ENCODE data around the gene NUP50. TPM values are rescaled to one million over a fixed set of nuclear protein-coding genes. Genes with fewer than 3 reads are reported as not detected.

Gene NUP50
- total RNA-seq, 1 experiment from 2014 or later, result 134 TPM

DNA sequence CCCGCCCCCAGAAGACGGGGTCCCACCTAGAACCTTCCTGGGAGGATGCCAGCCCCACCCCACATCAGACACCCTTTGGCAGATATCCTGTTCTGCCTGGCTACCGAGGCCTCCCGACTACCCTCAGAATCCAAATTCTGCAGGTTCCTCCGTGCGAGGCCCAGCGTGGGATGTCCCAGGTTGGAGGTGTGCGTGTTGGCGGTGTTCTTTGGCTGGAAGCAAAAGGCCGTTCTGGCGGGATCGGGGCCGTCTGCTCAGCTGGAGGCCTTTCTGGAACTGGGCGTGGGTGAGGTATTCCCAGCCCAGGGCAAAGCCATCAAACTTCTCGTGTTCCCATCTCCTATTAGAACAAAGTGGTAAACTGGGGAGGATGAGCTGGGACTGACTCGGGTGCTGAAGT is 32.6 kb downstream of the NUP50 start:
- Mint-ChIP-seq H3K9me3 (no peaks in the 10 kb centered on the region), H3K4me1 (peaks cover 38 to 48% of the 10 kb centered on the region in 2 experiments), H3K36me3 (ENCODE audit: insufficient read depth in 1 of 3, low read depth in 3 of 3) (peaks cover 4 to 29% (median 27%) of the 10 kb centered on the region in 3 experiments; a peak in 6 of 7 replicates), H3K27me3 (ENCODE audit: low read depth) (no peaks in the 10 kb centered on the region), H3K27ac (no peak overlapping the region; a peak in 1 of 7 replicates), H3K4me3 (no peak overlapping the region)
- Histone ChIP-seq H3K4ac (ENCODE audit: low read depth, low read length) (no peak overlapping the region), H3K18ac (ENCODE audit: insufficient read length, low read depth, low read length) (no peak overlapping the region), H2AFZ (ENCODE audit: low read length) (no peak overlapping the region), H2BK120ac (ENCODE audit: low read depth, low read length, poor library complexity, severe bottlenecking) (no peak overlapping the region), H3K56ac (ENCODE audit: insufficient read length, low read depth, low read length) (no peak overlapping the region), H2BK12ac (ENCODE audit: insufficient read length, low read depth, low read length) (no peak overlapping the region), H3K9ac (ENCODE audit: extremely low read depth, insufficient read length, low read length) (no peak overlapping the region), H2BK20ac (ENCODE audit: low read depth, low read length, poor library complexity, severe bottlenecking) (no peak overlapping the region), H3K9me3 (ENCODE audit: control insufficient read depth, low read depth, low read length) (no peaks in the 10 kb centered on the region), H3K14ac (ENCODE audit: insufficient read depth, low read length) (no peak overlapping the region), H3K79me1 (ENCODE audit: insufficient read depth, low read depth, low read length, poor library complexity, severe bottlenecking) (no peaks in the 10 kb centered on the region), H4K5ac (ENCODE audit: insufficient read length, low read depth, low read length) (no peak overlapping the region), H3K23me2 (ENCODE audit: insufficient read length, low read depth, low read length, poor library complexity, severe bottlenecking) (no peaks in the 10 kb centered on the region), H3K23ac (ENCODE audit: insufficient read length, low read depth, low read length) (no peak overlapping the region), H2BK15ac (ENCODE audit: low read depth, low read length) (no peak overlapping the region), H3T11ph (ENCODE audit: low read length) (no peak overlapping the region), H4K8ac (replicated peaks; ENCODE audit: insufficient read length, low read depth, low read length) (no peak overlapping the region), H3K4me1 (ENCODE audit: insufficient read depth, low read length) (no peaks in the 10 kb centered on the region; the same call in 1 of the 2 replicates), H3K4me2 (ENCODE audit: insufficient read depth, insufficient read length, low read length) (no peak overlapping the region), H4K20me1 (ENCODE audit: control insufficient read depth, insufficient read depth, insufficient read length) (no peaks in the 10 kb centered on the region), H2BK5ac (ENCODE audit: insufficient read length, low read length) (no peak overlapping the region), H4K91ac (ENCODE audit: insufficient read length, low read depth, low read length) (no peak overlapping the region), H3K79me2 (ENCODE audit: insufficient read depth, low read length) (no peaks in the 10 kb centered on the region), H3K27ac (ENCODE audit: insufficient read length, low read depth, low read length) (no peak overlapping the region), H2AK5ac (ENCODE audit: insufficient read length, low read length) (no peak overlapping the region), H3K27me3 (ENCODE audit: insufficient read depth, low read length) (no peaks in the 10 kb centered on the region)
- WGBS (ENCODE audit: extremely low coverage, insufficient read length, low lambda C conversion rate), result no CpG with 5 or more reads among the region's 16 CpGs
- TF ChIP-seq, protein P1, sequence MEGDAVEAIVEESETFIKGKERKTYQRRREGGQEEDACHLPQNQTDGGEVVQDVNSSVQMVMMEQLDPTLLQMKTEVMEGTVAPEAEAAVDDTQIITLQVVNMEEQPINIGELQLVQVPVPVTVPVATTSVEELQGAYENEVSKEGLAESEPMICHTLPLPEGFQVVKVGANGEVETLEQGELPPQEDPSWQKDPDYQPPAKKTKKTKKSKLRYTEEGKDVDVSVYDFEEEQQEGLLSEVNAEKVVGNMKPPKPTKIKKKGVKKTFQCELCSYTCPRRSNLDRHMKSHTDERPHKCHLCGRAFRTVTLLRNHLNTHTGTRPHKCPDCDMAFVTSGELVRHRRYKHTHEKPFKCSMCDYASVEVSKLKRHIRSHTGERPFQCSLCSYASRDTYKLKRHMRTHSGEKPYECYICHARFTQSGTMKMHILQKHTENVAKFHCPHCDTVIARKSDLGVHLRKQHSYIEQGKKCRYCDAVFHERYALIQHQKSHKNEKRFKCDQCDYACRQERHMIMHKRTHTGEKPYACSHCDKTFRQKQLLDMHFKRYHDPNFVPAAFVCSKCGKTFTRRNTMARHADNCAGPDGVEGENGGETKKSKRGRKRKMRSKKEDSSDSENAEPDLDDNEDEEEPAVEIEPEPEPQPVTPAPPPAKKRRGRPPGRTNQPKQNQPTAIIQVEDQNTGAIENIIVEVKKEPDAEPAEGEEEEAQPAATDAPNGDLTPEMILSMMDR (conservative IDR thresholded peaks at IDR 0.05), result no peak
- no peak for DNase-seq
